ENCODE results near the gene ZEB2.

DNA sequence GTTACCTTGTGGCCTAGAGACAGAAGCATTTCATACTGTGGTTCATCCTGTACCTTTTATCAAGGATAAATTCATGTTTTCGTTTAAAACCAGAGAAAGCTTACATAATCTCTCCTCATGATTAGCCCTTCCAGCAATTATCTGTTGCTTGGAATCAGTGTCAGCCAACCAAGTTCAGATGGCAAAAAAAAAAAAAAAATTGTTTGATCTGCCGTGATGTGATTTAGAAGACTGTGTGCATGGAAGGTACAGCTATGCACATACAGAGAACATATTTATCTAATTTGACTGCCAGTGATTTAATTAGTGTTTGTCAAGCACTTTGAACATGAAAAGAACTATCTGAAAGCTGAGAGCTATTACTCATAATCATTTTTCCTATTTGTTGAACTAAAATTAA lies 180.9 kb downstream of the ZEB2 start:
- TF ChIP-seq POLR2AphosphoS5 (IDR thresholded peaks at IDR 0.05; ENCODE audit: low read depth): no peak
- TF ChIP-seq, protein P1, sequence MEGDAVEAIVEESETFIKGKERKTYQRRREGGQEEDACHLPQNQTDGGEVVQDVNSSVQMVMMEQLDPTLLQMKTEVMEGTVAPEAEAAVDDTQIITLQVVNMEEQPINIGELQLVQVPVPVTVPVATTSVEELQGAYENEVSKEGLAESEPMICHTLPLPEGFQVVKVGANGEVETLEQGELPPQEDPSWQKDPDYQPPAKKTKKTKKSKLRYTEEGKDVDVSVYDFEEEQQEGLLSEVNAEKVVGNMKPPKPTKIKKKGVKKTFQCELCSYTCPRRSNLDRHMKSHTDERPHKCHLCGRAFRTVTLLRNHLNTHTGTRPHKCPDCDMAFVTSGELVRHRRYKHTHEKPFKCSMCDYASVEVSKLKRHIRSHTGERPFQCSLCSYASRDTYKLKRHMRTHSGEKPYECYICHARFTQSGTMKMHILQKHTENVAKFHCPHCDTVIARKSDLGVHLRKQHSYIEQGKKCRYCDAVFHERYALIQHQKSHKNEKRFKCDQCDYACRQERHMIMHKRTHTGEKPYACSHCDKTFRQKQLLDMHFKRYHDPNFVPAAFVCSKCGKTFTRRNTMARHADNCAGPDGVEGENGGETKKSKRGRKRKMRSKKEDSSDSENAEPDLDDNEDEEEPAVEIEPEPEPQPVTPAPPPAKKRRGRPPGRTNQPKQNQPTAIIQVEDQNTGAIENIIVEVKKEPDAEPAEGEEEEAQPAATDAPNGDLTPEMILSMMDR (IDR thresholded peaks at IDR 0.05; ENCODE audit: insufficient read depth, low read length): no peak
- no peak for TF ChIP-seq GABPA (IDR thresholded peaks at IDR 0.05; ENCODE audit: low read depth)

All from HL-60 (cell line).